Measurements from ENCODE around the gene NRG2. TPM values are rescaled to one million over a fixed set of nuclear protein-coding genes. Genes with fewer than 3 reads are reported as not detected.

Gene NRG2
- total and polyA plus RNA-seq, 3 experiments from 2014 or later: 0.18 to 0.24 TPM; not detected in 1

DNA sequence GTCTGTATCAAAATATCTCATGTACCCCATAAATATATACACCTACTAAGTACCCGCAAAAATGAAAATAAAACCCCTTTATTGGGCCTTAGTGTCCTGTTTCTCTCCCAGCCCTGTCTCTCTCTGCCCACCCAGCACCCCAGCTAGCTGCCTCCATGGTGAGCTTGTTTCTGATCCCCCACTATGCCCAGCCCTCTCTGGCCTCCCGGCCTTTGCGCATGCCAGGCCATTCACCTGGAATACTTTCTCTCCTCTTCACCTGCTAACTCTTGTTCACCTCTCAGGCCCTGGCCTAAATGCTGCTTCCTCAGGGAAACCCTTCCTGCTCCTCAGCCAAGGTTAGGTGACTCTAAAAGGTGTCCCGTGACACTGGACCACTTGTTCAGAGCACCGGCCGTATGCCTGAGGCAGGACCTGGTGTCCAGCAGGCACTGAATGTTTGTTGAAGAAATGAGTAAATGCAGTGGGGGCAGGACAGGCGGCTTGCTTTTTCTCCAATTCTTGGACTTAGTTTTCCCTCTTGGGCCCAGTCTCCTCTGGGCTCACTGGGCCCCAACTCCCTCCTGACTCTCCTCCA lies 189.0 kb downstream of the NRG2 start:
- H3K4me1 ChIP-seq (ENCODE audit: insufficient read depth, low read length): no peaks in the 10 kb centered on the region
- no peaks in the 10 kb centered on the region for H3K9me3 ChIP-seq (ENCODE audit: low read length)
- H3K36me3 ChIP-seq (ENCODE audit: insufficient read depth, low read length): no peaks in the 10 kb centered on the region
- Mint-ChIP-seq H3K4me3 (peak overlapping the region in 1 of 7 donors; percentile 17), H3K4me1 (peaks cover 0 to 8% (median 4%) of the 10 kb centered on the region in 3 donors), H3K27me3 (peaks cover 3 to 4% of the 10 kb centered on the region in 2 donors), H3K27ac (no peak overlapping the region), H3K36me3 (no peaks in the 10 kb centered on the region), H3K9me3 (no peaks in the 10 kb centered on the region)
- CTCF ChIA-PET: interaction anchor here (1.0 to 2.7 kb wide), 2 partner anchors 51 to 67 kb away, joined by 4 to 14 read pairs; no protein-coding TSS in a partner anchor
- no peaks in the 10 kb centered on the region for H3K27me3 ChIP-seq (ENCODE audit: insufficient read depth, low read length, poor library complexity, severe bottlenecking)
- no peak overlapping the region for H3K4me3 ChIP-seq (ENCODE audit: low read length)
- H3K27ac ChIP-seq (ENCODE audit: low read depth, low read length): no peak overlapping the region
- no peak for DNase-seq
- POLR2A ChIA-PET: no interaction called here

DNA sequence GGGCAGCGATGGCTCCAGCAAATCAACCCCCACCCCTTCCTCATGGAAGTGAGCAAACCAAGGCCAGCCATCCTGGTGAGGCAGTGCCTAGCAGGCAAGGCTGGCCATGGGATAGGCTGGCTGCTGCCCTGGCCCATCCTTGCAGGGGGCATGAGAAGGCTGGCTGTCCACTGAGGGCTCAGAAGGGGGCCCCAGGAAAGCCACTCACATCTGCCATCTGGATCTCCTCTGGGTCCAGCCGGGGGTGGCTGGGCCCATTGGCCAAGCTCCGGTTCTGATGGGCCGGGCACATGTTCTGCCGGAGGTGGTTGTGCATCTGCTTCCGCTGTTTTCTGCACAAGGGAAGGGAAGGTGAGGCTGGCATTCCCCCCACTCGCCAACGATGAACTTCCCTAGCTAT lies 190.4 kb downstream of the NRG2 start:
- Mint-ChIP-seq H3K27ac (peak overlapping the region in 1 of 8 donors; percentile 71), H3K27me3 (peaks cover 0 to 4% of the 10 kb centered on the region in 2 donors), H3K36me3 (no peaks in the 10 kb centered on the region), H3K4me3 (peak overlapping the region in 1 of 7 donors; percentile 43), H3K4me1 (peaks cover 4 to 12% (median 9%) of the 10 kb centered on the region in 3 donors), H3K9me3 (no peaks in the 10 kb centered on the region)
- H3K4me3 ChIP-seq (ENCODE audit: low read length): no peak overlapping the region
- H3K9me3 ChIP-seq (ENCODE audit: low read length): no peaks in the 10 kb centered on the region
- POLR2A ChIA-PET: no interaction called here
- no peaks in the 10 kb centered on the region for H3K27me3 ChIP-seq (ENCODE audit: insufficient read depth, low read length, poor library complexity, severe bottlenecking)
- CTCF ChIA-PET: interaction anchor here (1.6 kb wide), 1 partner anchor 66 kb away, joined by 8 read pairs; no protein-coding TSS in a partner anchor
- no peak overlapping the region for H3K27ac ChIP-seq (ENCODE audit: low read depth, low read length)
- H3K4me1 ChIP-seq (ENCODE audit: insufficient read depth, low read length): no peaks in the 10 kb centered on the region
- no peaks in the 10 kb centered on the region for H3K36me3 ChIP-seq (ENCODE audit: insufficient read depth, low read length)
- DNase-seq: no peak

DNA sequence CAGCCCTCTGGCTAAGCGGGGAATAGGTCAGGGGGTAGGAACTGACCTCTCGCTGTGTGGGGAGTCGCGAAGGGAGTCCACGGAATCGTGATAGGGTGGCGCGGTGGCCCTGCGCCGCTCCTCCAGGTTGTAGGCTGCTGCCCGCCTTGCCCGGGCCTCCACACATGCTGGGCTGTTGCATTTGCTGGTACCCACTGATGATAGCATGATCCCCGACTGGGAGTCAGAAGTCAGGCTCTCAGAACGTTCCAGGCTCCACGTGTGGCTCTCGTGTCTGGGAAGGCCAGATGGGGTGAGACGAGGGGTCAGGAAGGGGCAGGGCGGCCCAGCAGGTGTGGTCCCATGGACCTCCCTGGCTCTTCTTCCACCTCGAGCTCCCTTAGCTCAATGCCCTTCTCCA lies 191.5 kb downstream of the NRG2 start:
- Histone ChIP-seq H3K4me3 (ENCODE audit: low read length) (no peak overlapping the region), H3K36me3 (ENCODE audit: insufficient read depth, low read length) (no peaks in the 10 kb centered on the region), H3K9me3 (ENCODE audit: low read length) (no peaks in the 10 kb centered on the region), H3K27me3 (ENCODE audit: insufficient read depth, low read length, poor library complexity, severe bottlenecking) (no peaks in the 10 kb centered on the region), H3K27ac (ENCODE audit: low read depth, low read length) (no peak overlapping the region), H3K4me1 (ENCODE audit: insufficient read depth, low read length) (no peaks in the 10 kb centered on the region)
- peak overlapping the region in 1 of 8 donors; percentile 14 for H3K27ac Mint-ChIP-seq
- DNase-seq: no peak
- ChIA-PET POLR2A (no interaction called here), CTCF (interaction anchor here (1.6 kb wide), 1 partner anchor 64 kb away, joined by 8 read pairs; no protein-coding TSS in a partner anchor)
- H3K4me1 Mint-ChIP-seq: peaks cover 6 to 18% (median 16%) of the 10 kb centered on the region in 3 donors
- H3K9me3 Mint-ChIP-seq: no peaks in the 10 kb centered on the region
- H3K36me3 Mint-ChIP-seq: no peaks in the 10 kb centered on the region
- peaks cover 0 to 4% of the 10 kb centered on the region in 2 donors for H3K27me3 Mint-ChIP-seq
- peak overlapping the region in 1 of 7 donors; percentile 32 for H3K4me3 Mint-ChIP-seq

DNA sequence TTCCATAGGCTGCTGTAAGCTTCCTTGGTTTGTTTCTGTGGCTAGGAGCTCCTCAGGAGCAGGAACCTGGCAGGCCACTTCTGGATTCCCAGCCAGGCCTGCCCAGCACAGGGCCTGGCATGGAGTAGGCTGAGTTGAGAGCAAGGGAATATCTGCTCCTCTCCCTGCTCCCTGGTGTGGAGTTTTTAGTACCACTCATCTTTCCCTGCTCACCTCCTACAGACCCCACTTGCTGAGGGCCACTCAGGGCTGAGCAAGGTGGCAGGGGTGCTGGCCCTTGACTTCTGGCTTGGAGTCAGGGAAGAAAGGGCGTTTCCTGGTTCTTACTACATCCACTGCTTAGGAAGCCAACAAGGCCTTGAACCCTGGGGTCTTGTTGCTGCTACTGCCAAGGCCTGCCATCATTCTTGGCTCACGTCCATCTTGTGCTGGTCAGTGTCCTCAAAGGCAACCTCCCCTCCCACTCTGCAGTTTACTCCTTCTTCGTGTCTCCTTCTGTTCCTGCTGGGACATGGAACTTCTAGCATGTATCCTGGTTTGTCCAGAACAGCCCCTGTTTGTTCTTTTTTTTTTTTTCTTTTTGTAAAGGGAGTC lies 192.6 kb downstream of the NRG2 start:
- ChIA-PET POLR2A (no interaction called here), CTCF (interaction anchor here (0.7 to 2.1 kb wide), 5 partner anchors 10 to 118 kb away, joined by 3 to 10 read pairs (median 3); no protein-coding TSS in a partner anchor)
- H3K4me1 Mint-ChIP-seq: peaks cover 6 to 18% (median 16%) of the 10 kb centered on the region in 3 donors
- H3K36me3 Mint-ChIP-seq: no peaks in the 10 kb centered on the region
- H3K4me3 ChIP-seq (ENCODE audit: low read length): no peak overlapping the region
- H3K27ac ChIP-seq (ENCODE audit: low read depth, low read length): no peak overlapping the region
- H3K27me3 Mint-ChIP-seq: peaks cover 3 to 10% of the 10 kb centered on the region in 2 donors
- H3K36me3 ChIP-seq (ENCODE audit: insufficient read depth, low read length): no peaks in the 10 kb centered on the region
- peak overlapping the region in 5 of 8 donors; percentile 25 to 88 (median 84) for H3K27ac Mint-ChIP-seq
- no peak for DNase-seq
- H3K27me3 ChIP-seq (ENCODE audit: insufficient read depth, low read length, poor library complexity, severe bottlenecking): no peaks in the 10 kb centered on the region
- peak overlapping the region in 5 of 7 donors; percentile 44 to 85 (median 72) for H3K4me3 Mint-ChIP-seq
- H3K9me3 Mint-ChIP-seq: no peaks in the 10 kb centered on the region
- H3K4me1 ChIP-seq (ENCODE audit: insufficient read depth, low read length): no peaks in the 10 kb centered on the region
- H3K9me3 ChIP-seq (ENCODE audit: low read length): no peaks in the 10 kb centered on the region

DNA sequence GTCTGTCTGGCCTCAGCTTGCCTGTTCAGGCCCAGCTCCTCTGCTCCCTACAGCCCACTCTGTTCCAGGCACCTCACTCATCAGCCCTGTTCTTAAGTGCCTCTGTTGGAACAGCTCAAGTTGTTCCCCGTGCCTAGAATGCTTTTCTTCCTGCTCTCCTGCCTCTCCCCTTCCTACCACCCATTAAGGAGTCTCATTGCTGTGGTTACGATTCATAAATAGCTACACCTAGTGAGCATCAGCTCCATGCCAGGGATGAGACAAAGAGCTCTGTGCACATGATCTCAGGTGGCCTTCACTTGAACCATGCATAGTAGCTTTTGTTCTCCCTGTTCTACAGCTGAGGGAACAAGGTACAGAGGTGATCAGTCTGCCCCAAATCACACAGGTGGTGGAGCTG lies 193.2 kb downstream of the NRG2 start:
- ChIA-PET CTCF (interaction anchor here (0.7 to 2.1 kb wide), 6 partner anchors 11 to 118 kb away, joined by 3 to 10 read pairs (median 3); no protein-coding TSS in a partner anchor), POLR2A (no interaction called here)
- no peak for DNase-seq
- Mint-ChIP-seq H3K9me3 (no peaks in the 10 kb centered on the region), H3K27me3 (peaks cover 7 to 10% of the 10 kb centered on the region in 2 donors), H3K36me3 (no peaks in the 10 kb centered on the region), H3K4me3 (peak overlapping the region; percentile 65 to 85 (median 77)), H3K27ac (peak overlapping the region; percentile 7 to 88 (median 70)), H3K4me1 (peaks cover 6 to 18% (median 16%) of the 10 kb centered on the region in 3 donors)
- H3K4me3 ChIP-seq (ENCODE audit: low read length): no peak overlapping the region
- no peaks in the 10 kb centered on the region for H3K9me3 ChIP-seq (ENCODE audit: low read length)
- no peaks in the 10 kb centered on the region for H3K4me1 ChIP-seq (ENCODE audit: insufficient read depth, low read length)
- H3K27ac ChIP-seq (ENCODE audit: low read depth, low read length): no peak overlapping the region
- H3K27me3 ChIP-seq (ENCODE audit: insufficient read depth, low read length, poor library complexity, severe bottlenecking): peaks cover 3% of the 10 kb centered on the region
- H3K36me3 ChIP-seq (ENCODE audit: insufficient read depth, low read length): no peaks in the 10 kb centered on the region

DNA sequence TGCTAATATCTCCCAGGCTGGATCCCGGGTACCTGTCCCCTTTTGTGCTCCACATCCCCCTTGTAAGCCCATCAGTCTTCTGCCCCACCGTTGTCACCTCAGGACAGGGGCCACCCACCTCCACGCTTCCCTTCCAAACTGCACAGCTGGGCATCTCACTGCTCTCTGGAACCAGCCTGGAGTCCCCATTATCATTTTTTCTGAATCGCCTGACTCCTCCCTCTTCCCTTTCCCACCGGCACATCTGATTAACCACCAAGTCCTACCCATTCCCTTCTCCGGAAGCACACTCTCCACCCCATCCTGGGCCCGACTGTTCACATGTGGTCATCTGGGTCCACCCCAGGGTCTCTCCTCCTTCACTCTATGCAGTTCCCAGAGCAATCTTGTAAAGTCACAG lies 193.6 kb downstream of the NRG2 start:
- Mint-ChIP-seq H3K4me1 (peaks cover 8 to 21% (median 19%) of the 10 kb centered on the region in 3 donors), H3K4me3 (peak overlapping the region; percentile 65 to 85 (median 77)), H3K27me3 (peaks cover 9 to 12% of the 10 kb centered on the region in 2 donors), H3K27ac (peak overlapping the region; percentile 7 to 88 (median 70)), H3K9me3 (no peaks in the 10 kb centered on the region), H3K36me3 (no peaks in the 10 kb centered on the region)
- no peaks in the 10 kb centered on the region for H3K9me3 ChIP-seq (ENCODE audit: low read length)
- ChIA-PET POLR2A (interaction anchor here (1.4 kb wide), 1 partner anchor 139 kb away, joined by 3 read pairs; no protein-coding TSS in a partner anchor), CTCF (interaction anchor here (0.9 to 2.1 kb wide), 4 partner anchors 53 to 119 kb away, joined by 3 to 10 read pairs (median 4); no protein-coding TSS in a partner anchor)
- no peak overlapping the region for H3K4me3 ChIP-seq (ENCODE audit: low read length)
- no peaks in the 10 kb centered on the region for H3K36me3 ChIP-seq (ENCODE audit: insufficient read depth, low read length)
- H3K4me1 ChIP-seq (ENCODE audit: insufficient read depth, low read length): no peaks in the 10 kb centered on the region
- DNase-seq: no peak
- no peak overlapping the region for H3K27ac ChIP-seq (ENCODE audit: low read depth, low read length)
- peaks cover 6% of the 10 kb centered on the region for H3K27me3 ChIP-seq (ENCODE audit: insufficient read depth, low read length, poor library complexity, severe bottlenecking)

DNA sequence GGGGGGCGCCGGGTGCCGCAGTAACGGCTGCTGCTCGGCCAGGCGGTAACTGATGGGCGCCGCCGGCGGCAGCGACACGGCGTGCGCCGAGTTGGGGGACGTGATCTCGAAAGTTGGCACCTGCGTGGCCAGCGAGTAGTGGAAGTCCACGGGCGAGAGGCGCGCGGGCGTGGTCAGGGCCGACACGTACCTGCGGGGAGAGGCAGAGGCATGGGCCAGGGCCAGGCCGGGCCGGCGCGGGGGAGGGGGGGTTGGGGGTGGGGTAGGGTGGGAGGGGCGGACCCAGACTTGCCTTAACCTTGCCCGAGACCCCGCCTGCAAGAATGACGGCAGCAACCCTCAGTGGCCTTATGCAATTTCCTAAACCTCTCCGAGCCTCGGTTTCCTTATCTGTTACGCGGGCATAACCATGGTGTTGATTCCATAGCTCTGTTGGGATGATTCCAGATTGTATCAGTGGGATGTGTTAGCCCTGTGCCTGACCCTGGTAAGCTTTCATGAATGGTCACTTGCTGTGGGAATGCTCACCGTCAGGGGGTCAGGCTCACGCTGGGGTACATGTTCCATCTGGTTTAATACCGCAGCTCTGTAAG lies 194.5 kb downstream of the NRG2 start:
- Histone ChIP-seq H3K4me1 (ENCODE audit: insufficient read depth, low read length) (no peaks in the 10 kb centered on the region), H3K9me3 (ENCODE audit: low read length) (no peaks in the 10 kb centered on the region), H3K27me3 (ENCODE audit: insufficient read depth, low read length, poor library complexity, severe bottlenecking) (peaks cover 6% of the 10 kb centered on the region), H3K36me3 (ENCODE audit: insufficient read depth, low read length) (no peaks in the 10 kb centered on the region), H3K27ac (ENCODE audit: low read depth, low read length) (peak overlapping the region; percentile 50), H3K4me3 (ENCODE audit: low read length) (peak overlapping the region; percentile 54)
- ChIA-PET POLR2A (interaction anchor here (1.0 to 1.4 kb wide), 3 partner anchors 104 to 213 kb away, joined by 3 read pairs; no protein-coding TSS in a partner anchor), CTCF (interaction anchor here (0.6 to 2.1 kb wide), 3 partner anchors 52 to 404 kb away, joined by 3 to 10 read pairs (median 4); no protein-coding TSS in a partner anchor)
- Mint-ChIP-seq H3K27ac (peak overlapping the region; percentile 42 to 92 (median 70)), H3K27me3 (peaks cover 13 to 15% of the 10 kb centered on the region in 2 donors), H3K9me3 (no peaks in the 10 kb centered on the region), H3K4me1 (peaks cover 10 to 23% (median 21%) of the 10 kb centered on the region in 3 donors), H3K4me3 (peak overlapping the region; percentile 65 to 85 (median 77)), H3K36me3 (no peaks in the 10 kb centered on the region)
- peak in 3 of 5 donors; percentile 16 to 61 (median 41) for DNase-seq

Measured in CD8-positive, alpha-beta memory T cell (primary cell).